ENCODE data around the gene SCAPER.
A peak's percentile ranks its signal among the peaks of the same experiment; 100 is the strongest.

The SCAPER gene

DNA sequence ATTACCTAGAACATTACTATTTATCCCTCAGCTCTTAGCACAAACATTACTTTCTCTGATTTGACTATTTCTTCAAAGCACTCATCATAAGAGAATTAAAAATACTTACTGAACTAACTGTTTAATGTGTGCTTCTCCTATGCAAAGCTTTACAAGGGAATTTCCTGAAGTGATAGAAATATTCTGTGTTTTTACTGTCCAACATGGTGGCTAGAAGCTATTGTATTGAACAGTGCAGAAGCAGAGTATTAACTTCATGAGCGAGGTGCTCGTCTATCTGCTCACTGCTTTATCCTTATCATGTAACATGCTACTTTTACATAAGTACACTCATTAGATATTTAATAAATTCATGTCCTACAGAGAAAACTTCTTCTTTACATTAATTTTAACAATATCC, 329.5 kb downstream of the SCAPER start:
- Mint-ChIP-seq H3K4me1 (ENCODE audit: low read depth in 2 of 2) (peaks cover 1 to 13% of the 10 kb centered on the region in 2 donors), H3K36me3 (ENCODE audit: insufficient read depth) (no peaks in the 10 kb centered on the region), H3K4me3 (no peak overlapping the region), H3K27ac (no peak overlapping the region), H3K9me3 (no peaks in the 10 kb centered on the region), H3K27me3 (no peaks in the 10 kb centered on the region)
- ATAC-seq (replicated peaks) (no peak), DNase-seq (no peak)

DNA sequence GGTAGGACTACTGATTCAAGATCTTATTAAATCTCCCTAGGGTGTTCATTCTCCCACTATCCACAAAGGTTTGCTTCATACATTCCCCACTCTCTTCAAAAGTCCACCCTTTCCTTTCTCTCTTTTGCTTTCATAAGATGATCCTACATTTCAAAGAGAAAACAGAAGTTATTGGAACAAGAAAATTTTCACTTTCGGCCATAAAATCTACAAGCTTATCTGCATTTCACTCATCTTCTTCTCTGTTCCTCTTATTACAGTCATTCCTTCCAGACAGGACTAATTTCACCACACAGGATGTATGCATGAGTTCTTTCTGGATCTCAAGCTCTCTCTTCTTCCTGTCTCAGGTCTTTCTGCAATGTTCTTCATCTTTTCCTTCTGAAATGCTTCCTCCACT, 329.9 kb downstream of the SCAPER start:
- Mint-ChIP-seq H3K27me3 (no peaks in the 10 kb centered on the region), H3K36me3 (ENCODE audit: insufficient read depth) (no peaks in the 10 kb centered on the region), H3K27ac (no peak overlapping the region), H3K4me3 (no peak overlapping the region), H3K4me1 (ENCODE audit: low read depth in 2 of 2) (peaks cover 1 to 12% of the 10 kb centered on the region in 2 donors), H3K9me3 (no peaks in the 10 kb centered on the region)
- ATAC-seq (replicated peaks) (no peak), DNase-seq (no peak)

DNA sequence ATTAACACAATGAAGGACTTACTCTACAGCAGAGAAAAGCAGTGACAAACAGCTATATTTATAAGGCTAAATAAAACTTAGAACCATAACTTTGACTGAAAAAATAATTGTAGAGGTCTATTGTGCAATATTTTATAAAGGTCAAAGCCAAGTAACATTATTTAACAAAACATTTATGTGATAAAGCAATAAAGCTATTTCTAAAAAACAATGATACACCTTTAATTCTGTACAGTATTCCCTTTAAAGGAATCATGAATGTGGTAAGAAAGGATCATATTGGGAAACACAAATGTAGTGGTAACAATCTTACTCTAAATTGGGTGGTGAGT, 332.2 kb downstream of the SCAPER start:
- ATAC-seq (replicated peaks) (no peak), DNase-seq (no peak)
- Mint-ChIP-seq H3K9me3 (no peaks in the 10 kb centered on the region), H3K27me3 (no peaks in the 10 kb centered on the region), H3K4me1 (ENCODE audit: low read depth in 2 of 2) (peaks cover 0 to 3% of the 10 kb centered on the region in 2 donors), H3K27ac (no peak overlapping the region), H3K36me3 (ENCODE audit: insufficient read depth) (peaks cover 2% of the 10 kb centered on the region), H3K4me3 (no peak overlapping the region)

DNA sequence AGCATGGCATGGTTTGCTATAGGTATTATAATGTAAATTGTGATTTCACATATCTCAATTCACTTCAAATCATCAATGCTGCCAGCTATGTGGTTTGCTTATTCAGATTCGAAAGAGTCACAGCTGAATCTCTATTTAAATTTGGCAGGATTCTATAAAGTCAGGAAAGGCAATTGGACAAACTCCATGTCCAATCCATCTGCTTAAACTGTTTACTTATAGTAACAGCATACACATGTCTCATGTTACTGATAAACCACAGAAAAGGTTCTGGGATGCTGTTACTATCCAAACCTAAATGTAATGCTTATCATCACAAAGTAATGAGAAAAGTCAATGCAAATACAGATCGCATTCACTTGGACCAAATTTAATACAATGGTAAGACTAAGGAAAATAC, 338.9 kb downstream of the SCAPER start:
- Mint-ChIP-seq H3K9me3 (no peaks in the 10 kb centered on the region), H3K27me3 (no peaks in the 10 kb centered on the region), H3K4me1 (ENCODE audit: low read depth in 2 of 2) (no peaks in the 10 kb centered on the region), H3K36me3 (ENCODE audit: insufficient read depth) (peaks cover 2% of the 10 kb centered on the region), H3K4me3 (no peak overlapping the region), H3K27ac (no peak overlapping the region)
- no peak for DNase-seq
- no peak for ATAC-seq (replicated peaks)

DNA sequence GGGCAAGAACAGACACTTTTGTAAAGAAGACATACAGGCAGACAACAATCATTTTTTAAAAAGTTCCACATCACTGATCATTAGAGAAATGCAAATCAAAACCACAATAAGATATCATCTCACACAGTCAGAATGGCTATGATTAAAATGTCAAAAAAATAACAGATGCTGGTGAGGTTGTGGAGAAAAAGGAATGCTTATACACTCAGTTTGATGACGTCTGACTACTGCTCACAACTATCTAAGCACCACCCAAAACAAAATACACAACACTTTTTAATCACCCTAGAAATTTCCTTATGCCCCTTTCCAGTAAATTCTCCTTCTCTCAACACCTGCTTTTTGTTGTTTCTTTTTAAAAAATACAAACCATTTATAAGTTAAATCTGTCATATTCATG, 339.8 kb downstream of the SCAPER start:
- Mint-ChIP-seq H3K4me1 (ENCODE audit: low read depth in 2 of 2) (no peaks in the 10 kb centered on the region), H3K36me3 (ENCODE audit: insufficient read depth) (peaks cover 2% of the 10 kb centered on the region), H3K27ac (no peak overlapping the region), H3K27me3 (no peaks in the 10 kb centered on the region), H3K4me3 (no peak overlapping the region), H3K9me3 (no peaks in the 10 kb centered on the region)
- DNase-seq (no peak), ATAC-seq (replicated peaks) (no peak)

DNA sequence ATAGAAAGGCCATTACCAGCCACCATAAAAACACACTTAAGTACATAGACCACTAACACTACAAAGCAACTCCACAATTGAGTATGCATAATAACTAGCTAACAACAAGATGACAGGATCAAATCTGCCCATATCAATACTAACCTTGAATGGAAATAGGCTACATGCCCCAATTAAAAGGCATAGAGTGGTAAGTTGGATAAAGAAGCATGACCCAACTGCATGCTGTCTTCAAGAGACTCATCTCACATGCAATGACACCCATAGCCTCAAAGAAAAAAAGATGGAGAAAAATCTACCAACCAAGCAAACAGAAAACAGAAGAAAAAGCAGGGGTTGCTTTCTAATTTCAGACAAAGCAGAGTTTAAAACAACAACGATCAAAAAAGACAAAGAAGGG, 349.9 kb downstream of the SCAPER start:
- no peak for ATAC-seq (replicated peaks)
- no peak for DNase-seq
- no peak overlapping the region for H3K27ac Mint-ChIP-seq
- peaks cover 0 to 2% of the 10 kb centered on the region in 2 donors for H3K9me3 Mint-ChIP-seq
- H3K4me3 Mint-ChIP-seq = no peak overlapping the region
- no peaks in the 10 kb centered on the region for H3K27me3 Mint-ChIP-seq
- H3K4me1 Mint-ChIP-seq (ENCODE audit: low read depth in 2 of 2) = peaks cover 12 to 18% of the 10 kb centered on the region in 2 donors
- no peaks in the 10 kb centered on the region for H3K36me3 Mint-ChIP-seq (ENCODE audit: insufficient read depth)

DNA sequence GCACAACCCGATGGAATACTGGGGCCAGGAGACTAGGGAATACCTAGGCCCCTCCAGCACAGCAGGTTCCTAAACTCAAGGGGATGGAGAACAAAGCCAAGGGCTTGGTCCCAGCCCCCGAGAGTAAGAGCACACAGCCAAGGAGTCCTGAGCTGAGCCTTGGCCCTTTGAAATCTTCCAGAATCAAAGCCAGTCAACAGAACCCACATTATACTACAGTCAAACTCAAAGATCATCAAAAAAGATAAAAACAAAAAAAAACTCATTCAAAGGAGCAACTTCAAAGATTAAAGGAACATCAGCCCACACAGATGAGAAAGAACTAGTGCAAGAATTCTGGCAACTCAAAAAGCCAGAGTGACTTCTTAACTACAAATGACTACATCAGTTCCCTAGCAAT, 351.6 kb downstream of the SCAPER start:
- peak overlapping the region in 1 of 2 donors; percentile 57 for H3K27ac Mint-ChIP-seq
- no peak overlapping the region for H3K4me3 Mint-ChIP-seq
- DNase-seq (no peak), ATAC-seq (replicated peaks) (no peak)
- H3K9me3 Mint-ChIP-seq = peaks cover 0 to 2% of the 10 kb centered on the region in 2 donors
- no peaks in the 10 kb centered on the region for H3K36me3 Mint-ChIP-seq (ENCODE audit: insufficient read depth)
- H3K4me1 Mint-ChIP-seq (ENCODE audit: low read depth in 2 of 2) = peaks cover 12 to 18% of the 10 kb centered on the region in 2 donors
- H3K27me3 Mint-ChIP-seq = no peaks in the 10 kb centered on the region

DNA sequence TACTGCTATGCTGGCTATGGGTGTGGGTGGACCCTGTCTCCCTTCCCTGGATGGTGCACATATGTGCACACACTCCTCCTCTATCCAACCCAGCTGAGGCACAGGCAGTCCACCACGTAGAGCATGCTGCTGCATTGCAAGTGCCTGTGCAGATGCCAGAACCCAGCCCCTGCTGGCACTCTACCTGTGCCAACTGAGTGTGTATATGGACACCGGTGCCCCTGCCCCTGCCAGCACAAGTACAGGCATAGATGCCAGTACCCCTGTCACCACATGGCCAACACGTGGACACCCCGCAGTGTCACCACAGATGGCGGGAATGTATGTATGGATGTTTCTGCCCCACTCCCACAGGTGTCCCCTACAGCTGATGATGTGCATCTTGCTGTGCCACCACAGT, 352.0 kb downstream of the SCAPER start:
- Mint-ChIP-seq H3K36me3 (ENCODE audit: insufficient read depth) (no peaks in the 10 kb centered on the region), H3K27ac (peak overlapping the region in 1 of 2 donors; percentile 57), H3K4me1 (ENCODE audit: low read depth in 2 of 2) (peaks cover 12 to 15% of the 10 kb centered on the region in 2 donors), H3K9me3 (peaks cover 0 to 2% of the 10 kb centered on the region in 2 donors), H3K27me3 (no peaks in the 10 kb centered on the region), H3K4me3 (no peak overlapping the region)
- ATAC-seq (replicated peaks) (no peak), DNase-seq (no peak)

DNA sequence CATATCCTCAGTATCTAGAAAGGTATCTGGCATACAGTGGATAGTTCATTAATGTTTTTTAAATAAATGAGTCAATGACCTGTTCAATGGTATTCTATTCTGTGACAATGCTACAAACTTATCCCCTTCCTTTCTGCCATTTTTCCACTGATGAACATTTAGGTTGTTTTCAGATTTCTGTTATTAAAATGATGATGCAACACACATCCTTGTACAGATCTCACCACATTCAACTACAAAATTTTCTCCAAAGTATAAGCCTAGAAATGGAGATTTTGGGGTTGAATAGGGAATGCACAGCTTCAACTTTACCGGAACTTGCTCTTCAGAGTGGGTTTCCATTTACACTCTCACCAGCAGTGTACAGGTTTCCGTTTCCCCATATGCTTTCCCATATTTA, 358.3 kb downstream of the SCAPER start:
- Mint-ChIP-seq H3K36me3 (ENCODE audit: insufficient read depth) (no peaks in the 10 kb centered on the region), H3K9me3 (peaks cover 0 to 2% of the 10 kb centered on the region in 2 donors), H3K27ac (peak overlapping the region in 1 of 2 donors; percentile 4), H3K4me1 (ENCODE audit: low read depth in 2 of 2) (no peaks in the 10 kb centered on the region), H3K4me3 (no peak overlapping the region), H3K27me3 (no peaks in the 10 kb centered on the region)
- DNase-seq = no peak
- no peak for ATAC-seq (replicated peaks)

DNA sequence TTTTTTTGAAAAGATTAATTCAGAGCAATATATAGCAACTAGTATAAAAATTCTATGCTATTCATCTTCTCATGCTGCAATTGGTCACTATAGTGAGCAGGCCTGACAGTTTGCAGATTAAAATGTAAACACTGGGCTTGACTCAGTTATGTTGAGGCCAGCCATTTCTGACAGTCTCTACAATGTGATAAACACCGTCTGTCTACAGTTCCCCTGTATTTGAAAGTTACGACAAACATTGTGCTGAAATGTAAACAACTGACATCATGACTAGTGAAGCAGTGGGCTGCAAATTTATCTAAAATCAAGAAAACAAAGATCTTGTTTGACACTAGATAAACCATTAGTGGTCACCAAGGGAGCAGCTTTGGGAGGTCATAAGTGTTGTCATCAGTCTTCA, 371.1 kb downstream of the SCAPER start:
- no peaks in the 10 kb centered on the region for H3K4me1 Mint-ChIP-seq (ENCODE audit: low read depth in 2 of 2)
- no peaks in the 10 kb centered on the region for H3K36me3 Mint-ChIP-seq (ENCODE audit: insufficient read depth)
- no peak for DNase-seq
- no peak overlapping the region for H3K4me3 Mint-ChIP-seq
- H3K9me3 Mint-ChIP-seq = no peaks in the 10 kb centered on the region
- ATAC-seq (replicated peaks) = no peak
- H3K27ac Mint-ChIP-seq = no peak overlapping the region
- H3K27me3 Mint-ChIP-seq = no peaks in the 10 kb centered on the region

DNA sequence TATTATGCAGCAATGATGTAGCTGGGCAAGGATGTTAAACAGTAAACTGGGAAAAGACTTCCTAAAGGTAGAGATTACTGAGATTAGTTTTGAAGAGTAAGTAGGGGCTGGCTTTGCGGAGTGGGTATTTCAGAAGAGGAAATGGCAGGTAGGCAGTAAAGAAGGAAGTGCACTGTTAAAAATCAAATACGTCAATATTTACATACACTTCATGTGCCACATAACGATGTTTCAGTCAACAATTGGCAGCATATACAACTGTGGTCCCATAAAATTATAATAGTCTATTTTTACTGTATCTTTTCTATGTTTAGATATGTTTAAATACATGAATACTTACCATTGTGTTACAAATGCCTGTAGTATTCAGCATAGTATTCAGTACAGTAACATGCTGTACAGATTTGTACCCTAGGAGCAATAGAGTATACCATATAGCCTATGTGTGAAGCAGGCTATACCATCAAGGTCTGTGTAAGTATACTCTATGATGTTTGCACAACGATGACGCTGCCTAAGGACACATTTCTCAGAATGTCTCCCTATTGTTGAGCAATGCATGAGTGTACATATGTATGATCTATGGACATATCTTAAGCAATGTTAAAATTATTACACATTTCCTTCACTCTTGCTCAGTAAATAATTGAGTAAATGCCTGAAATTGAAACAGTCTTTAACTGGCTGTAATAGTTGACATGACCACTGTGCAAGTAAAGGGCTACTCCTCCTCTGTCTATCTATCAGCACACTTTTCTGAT, 371.9 kb downstream of the SCAPER start:
- ATAC-seq (replicated peaks) (no peak), DNase-seq (no peak)
- Mint-ChIP-seq H3K36me3 (ENCODE audit: insufficient read depth) (no peaks in the 10 kb centered on the region), H3K9me3 (no peaks in the 10 kb centered on the region), H3K27me3 (no peaks in the 10 kb centered on the region), H3K4me1 (ENCODE audit: low read depth in 2 of 2) (no peaks in the 10 kb centered on the region), H3K27ac (no peak overlapping the region), H3K4me3 (no peak overlapping the region)

DNA sequence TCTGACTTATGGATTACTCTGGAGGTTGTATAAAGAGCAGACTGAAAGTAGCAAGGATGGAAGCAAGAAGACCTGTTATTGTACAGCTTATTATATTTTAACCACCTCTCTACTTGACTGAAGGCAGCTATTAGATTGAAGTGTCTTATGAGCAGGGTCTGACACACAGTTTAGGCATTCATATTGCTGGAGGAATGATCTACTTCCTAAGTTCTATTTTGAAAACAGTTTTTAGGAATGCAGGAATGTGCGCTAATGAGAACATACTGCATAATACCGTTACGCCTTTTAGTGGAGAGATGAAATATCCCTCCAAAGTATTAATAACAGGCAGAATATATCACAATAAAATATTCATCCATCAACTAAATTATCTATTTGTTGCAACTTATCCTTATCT, 375.2 kb downstream of the SCAPER start:
- H3K4me3 Mint-ChIP-seq = no peak overlapping the region
- H3K36me3 Mint-ChIP-seq (ENCODE audit: insufficient read depth) = no peaks in the 10 kb centered on the region
- H3K27ac Mint-ChIP-seq = no peak overlapping the region
- H3K27me3 Mint-ChIP-seq = no peaks in the 10 kb centered on the region
- DNase-seq (no peak), ATAC-seq (replicated peaks) (no peak)
- H3K4me1 Mint-ChIP-seq (ENCODE audit: low read depth in 2 of 2) = no peaks in the 10 kb centered on the region
- no peaks in the 10 kb centered on the region for H3K9me3 Mint-ChIP-seq

DNA sequence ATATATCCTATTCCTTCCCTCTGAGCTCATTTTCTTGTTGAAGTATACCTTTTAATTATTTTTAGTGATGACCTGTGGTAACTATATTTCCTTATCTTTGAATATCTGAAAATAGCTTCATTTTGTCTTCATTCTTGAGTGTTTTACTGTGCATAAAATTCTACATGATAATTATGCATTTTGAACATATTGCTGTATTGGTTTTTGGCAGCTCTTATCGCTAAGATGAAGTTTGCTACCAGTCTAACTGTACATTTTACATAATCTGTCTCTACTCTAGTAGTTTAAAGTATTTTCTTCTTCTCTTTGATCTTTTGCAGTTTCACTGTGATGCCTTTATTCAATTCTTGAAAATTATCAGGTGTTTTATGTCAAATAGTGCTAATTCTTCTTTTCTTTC, 379.0 kb downstream of the SCAPER start:
- Mint-ChIP-seq H3K27me3 (no peaks in the 10 kb centered on the region), H3K27ac (no peak overlapping the region), H3K36me3 (ENCODE audit: insufficient read depth) (no peaks in the 10 kb centered on the region), H3K4me3 (no peak overlapping the region), H3K9me3 (no peaks in the 10 kb centered on the region), H3K4me1 (ENCODE audit: low read depth in 2 of 2) (no peaks in the 10 kb centered on the region)
- DNase-seq (no peak), ATAC-seq (replicated peaks) (no peak)

DNA sequence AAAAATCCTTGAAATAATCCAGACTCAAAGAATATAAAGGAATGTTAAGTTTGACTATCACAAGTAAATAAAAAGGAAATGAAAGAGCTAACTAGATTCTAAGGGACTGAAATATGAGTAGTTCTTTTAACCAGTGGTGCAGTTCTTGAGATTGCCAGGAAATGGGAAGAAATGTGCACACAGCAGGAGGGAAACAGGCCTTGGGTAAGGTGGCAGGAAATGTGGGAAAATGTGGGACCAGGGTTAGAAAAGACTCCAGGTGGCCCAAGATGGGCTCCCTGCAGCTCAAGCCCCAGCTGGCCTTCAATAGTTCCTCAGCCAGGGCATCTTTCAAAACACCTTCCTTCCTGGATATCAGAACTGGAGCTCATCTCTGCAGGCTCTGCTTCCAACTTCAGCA, 387.2 kb downstream of the SCAPER start:
- Mint-ChIP-seq H3K4me1 (ENCODE audit: low read depth in 2 of 2) (no peaks in the 10 kb centered on the region), H3K27ac (peak overlapping the region in 1 of 2 donors; percentile 39), H3K9me3 (no peaks in the 10 kb centered on the region), H3K4me3 (no peak overlapping the region), H3K36me3 (ENCODE audit: insufficient read depth) (no peaks in the 10 kb centered on the region), H3K27me3 (no peaks in the 10 kb centered on the region)
- no peak for ATAC-seq (replicated peaks)
- no peak for DNase-seq

DNA sequence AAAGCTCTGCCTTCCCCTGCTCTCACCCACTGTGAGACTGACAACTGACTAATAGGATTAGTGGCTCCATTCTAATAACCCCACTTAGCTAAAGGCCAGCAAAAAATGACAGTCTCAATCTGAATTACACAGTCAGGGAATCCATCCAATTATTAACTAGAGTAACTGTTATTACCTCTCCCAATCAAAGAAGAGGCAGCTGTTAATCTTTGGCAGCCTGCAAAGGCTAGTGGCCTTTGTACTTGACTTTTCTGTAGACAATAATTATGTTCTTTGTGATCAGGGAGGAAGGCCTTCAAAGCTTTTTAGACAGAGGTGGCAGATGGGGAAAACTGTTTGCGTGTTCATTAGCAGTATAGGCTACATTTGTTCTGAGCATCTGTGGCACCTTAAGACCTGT, 390.9 kb downstream of the SCAPER start:
- H3K4me3 Mint-ChIP-seq = no peak overlapping the region

More for the DNA sequence above, 390.9 kb downstream of the SCAPER start:
- Mint-ChIP-seq H3K36me3 (ENCODE audit: insufficient read depth) (no peaks in the 10 kb centered on the region), H3K9me3 (peaks cover 0 to 2% of the 10 kb centered on the region in 2 donors), H3K27ac (no peak overlapping the region), H3K4me1 (ENCODE audit: low read depth in 2 of 2) (no peaks in the 10 kb centered on the region), H3K27me3 (no peaks in the 10 kb centered on the region)
- ATAC-seq (replicated peaks) = no peak
- DNase-seq = no peak
